Measurements from ENCODE around the gene MOV10L1. TPM values are rescaled to one million over a fixed set of nuclear protein-coding genes. Genes with fewer than 3 reads are reported as not detected.

The MOV10L1 gene
- total RNA-seq, 1 experiment from 2014 or later = 0.26 TPM

DNA sequence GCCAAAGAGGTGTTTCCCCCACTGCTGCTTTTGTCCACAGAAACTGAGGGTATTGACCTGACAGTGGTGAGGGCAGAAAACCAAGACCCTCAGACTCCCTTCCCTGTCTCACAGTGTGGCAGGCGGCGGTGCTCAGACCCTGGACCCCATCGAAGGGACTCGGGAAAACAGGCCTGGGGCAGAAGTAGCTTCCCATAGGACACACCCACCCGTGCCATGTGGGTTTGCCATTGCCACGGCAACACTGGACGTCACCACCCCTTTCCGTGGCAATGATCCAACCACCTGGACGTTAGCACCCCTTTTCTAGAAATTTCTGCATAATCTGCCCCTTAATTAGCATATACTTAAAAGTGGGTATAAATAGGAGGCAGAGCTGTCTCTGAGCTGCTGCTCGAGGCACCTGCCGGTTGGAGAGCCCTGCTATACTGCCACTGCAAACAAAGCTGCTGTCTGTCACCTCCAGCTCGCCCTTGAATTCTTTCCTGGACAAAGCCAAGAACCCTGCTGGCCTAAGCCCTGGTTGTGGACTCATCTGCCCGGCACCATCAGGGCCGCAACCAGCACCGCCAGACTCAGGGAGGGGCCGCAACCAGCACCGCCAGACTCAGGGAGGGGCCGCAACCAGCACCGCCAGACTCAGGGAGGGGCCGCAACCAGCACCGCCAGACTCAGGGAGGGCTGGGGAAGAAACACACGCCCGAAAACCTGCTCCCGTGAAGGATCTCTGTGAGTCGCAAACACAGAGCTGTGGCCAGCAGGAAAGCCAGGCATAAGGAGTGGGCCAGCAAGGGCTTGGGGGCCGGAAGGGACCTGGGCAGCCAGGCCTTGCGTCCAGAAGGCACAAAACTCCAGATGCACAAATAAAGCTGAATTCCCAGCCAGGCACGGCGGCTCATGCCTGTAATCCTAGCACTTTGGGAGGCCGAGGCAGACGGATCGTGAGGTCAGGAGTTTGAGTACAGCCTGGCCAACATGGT, 15.0 kb upstream of the MOV10L1 start:
- intact Hi-C loops (cut with micrococcal nuclease) = no loop called here
- ChIA-PET POLR2A (ENCODE audit: unreplicated experiment) (no interaction called here), CTCF (no interaction called here)
- H3K9ac ChIP-seq (ENCODE audit: low read length) = no peak overlapping the region
- no peaks in the 10 kb centered on the region for H3K9me2 ChIP-seq (replicated peaks; ENCODE audit: low read length)
- H3K27ac ChIP-seq (ENCODE audit: low read length) = no peak overlapping the region
- H3K79me2 ChIP-seq (ENCODE audit: low read length) = no peaks in the 10 kb centered on the region
- H2AFZ ChIP-seq (ENCODE audit: low read length) = no peak overlapping the region
- TF ChIP-seq EZH2 (IDR thresholded peaks at IDR 0.05; ENCODE audit: low read length, unreplicated experiment) (no peak), EZH2phosphoT487 (IDR thresholded peaks at IDR 0.05; ENCODE audit: borderline replicate concordance, low read length) (no peak)
- TF ChIP-seq, protein P1, sequence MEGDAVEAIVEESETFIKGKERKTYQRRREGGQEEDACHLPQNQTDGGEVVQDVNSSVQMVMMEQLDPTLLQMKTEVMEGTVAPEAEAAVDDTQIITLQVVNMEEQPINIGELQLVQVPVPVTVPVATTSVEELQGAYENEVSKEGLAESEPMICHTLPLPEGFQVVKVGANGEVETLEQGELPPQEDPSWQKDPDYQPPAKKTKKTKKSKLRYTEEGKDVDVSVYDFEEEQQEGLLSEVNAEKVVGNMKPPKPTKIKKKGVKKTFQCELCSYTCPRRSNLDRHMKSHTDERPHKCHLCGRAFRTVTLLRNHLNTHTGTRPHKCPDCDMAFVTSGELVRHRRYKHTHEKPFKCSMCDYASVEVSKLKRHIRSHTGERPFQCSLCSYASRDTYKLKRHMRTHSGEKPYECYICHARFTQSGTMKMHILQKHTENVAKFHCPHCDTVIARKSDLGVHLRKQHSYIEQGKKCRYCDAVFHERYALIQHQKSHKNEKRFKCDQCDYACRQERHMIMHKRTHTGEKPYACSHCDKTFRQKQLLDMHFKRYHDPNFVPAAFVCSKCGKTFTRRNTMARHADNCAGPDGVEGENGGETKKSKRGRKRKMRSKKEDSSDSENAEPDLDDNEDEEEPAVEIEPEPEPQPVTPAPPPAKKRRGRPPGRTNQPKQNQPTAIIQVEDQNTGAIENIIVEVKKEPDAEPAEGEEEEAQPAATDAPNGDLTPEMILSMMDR (conservative IDR thresholded peaks at IDR 0.05; ENCODE audit: low read depth, low read length) = no peak
- no peaks in the 10 kb centered on the region for H3K9me3 ChIP-seq (ENCODE audit: low read length)
- DNase-seq (no peak), ATAC-seq (no peak)
- no peak overlapping the region for H3K4me2 ChIP-seq (ENCODE audit: low read length)
- H3K4me3 ChIP-seq (ENCODE audit: low read length) = no peak overlapping the region
- BruUV-seq (replicated peaks) = no TSS peak
- no peaks in the 10 kb centered on the region for H3F3A ChIP-seq (ENCODE audit: low read length, unreplicated experiment)
- H3K27me3 ChIP-seq (ENCODE audit: low read length) = no peaks in the 10 kb centered on the region
- peaks cover 7% of the 10 kb centered on the region; the same call in 1 of the 2 replicates for H3K4me1 ChIP-seq (ENCODE audit: insufficient read depth, low read length)
- no peaks in the 10 kb centered on the region for H4K20me1 ChIP-seq (ENCODE audit: low read length)
- H3K36me3 ChIP-seq (ENCODE audit: low read depth, low read length) = no peaks in the 10 kb centered on the region

DNA sequence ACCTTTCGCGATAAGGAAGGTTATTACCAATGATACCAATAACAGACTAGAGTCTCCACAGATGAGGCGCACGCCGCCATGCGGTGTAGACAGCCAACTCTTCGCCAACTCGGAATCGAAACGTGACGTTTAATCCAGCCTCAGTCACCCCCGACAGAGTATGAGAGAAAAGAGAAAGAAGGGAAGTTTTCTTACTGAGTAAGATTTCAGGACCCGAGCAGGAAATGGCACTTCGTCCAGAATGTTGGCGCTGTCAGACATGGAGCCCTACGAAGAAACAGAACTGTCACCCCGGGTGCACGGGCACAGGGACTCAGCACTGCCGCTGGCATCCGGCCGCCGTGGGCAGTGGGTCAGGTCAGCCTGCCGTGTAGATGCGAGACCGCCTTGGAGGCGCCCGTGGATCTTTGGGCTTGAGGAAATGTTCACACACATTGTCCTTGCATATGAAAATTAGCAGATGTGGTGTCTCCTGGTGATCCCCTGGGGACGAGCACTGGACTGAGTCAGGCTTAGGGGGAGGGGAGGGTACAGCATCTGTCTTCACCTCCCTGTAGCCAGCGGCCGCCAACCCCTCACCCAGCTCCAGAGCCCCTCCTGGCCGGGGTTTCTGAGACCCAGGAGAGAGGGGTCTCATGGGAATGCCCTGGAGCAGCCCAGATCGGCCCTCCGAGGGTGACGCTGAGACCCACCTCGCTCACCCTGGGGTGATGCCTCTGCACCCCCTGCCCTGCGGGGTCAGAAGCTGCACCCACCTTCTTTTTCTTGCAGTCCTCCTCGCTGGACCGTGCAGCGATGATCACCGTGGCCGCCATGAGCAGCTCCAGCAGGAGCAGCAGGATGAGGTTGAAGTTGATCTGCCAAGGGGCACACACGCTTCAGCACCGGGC, 12.9 kb upstream of the MOV10L1 start:
- H3K9ac ChIP-seq (ENCODE audit: low read length) = no peak overlapping the region
- intact Hi-C loops (cut with micrococcal nuclease) = no loop called here
- CTCF ChIA-PET = no interaction called here
- no TSS peak for BruUV-seq (replicated peaks)
- H3F3A ChIP-seq (ENCODE audit: low read length, unreplicated experiment) = no peaks in the 10 kb centered on the region
- H3K36me3 ChIP-seq (ENCODE audit: low read depth, low read length) = no peaks in the 10 kb centered on the region
- no peaks in the 10 kb centered on the region for H3K4me1 ChIP-seq (ENCODE audit: insufficient read depth, low read length)
- no peak overlapping the region for H3K4me3 ChIP-seq (ENCODE audit: low read length)
- no peaks in the 10 kb centered on the region for H4K20me1 ChIP-seq (ENCODE audit: low read length)
- no peaks in the 10 kb centered on the region for H3K9me2 ChIP-seq (replicated peaks; ENCODE audit: low read length)
- no peak for ATAC-seq
- H3K9me3 ChIP-seq (ENCODE audit: low read length) = no peaks in the 10 kb centered on the region
- no peak overlapping the region for H3K27ac ChIP-seq (ENCODE audit: low read length)
- TF ChIP-seq, protein P1 (conservative IDR thresholded peaks at IDR 0.05; ENCODE audit: low read depth, low read length) = no peak
- TF ChIP-seq EZH2 (IDR thresholded peaks at IDR 0.05; ENCODE audit: low read length, unreplicated experiment) (no peak), EZH2phosphoT487 (IDR thresholded peaks at IDR 0.05; ENCODE audit: borderline replicate concordance, low read length) (no peak)
- H3K4me2 ChIP-seq (ENCODE audit: low read length) = no peak overlapping the region
- H3K79me2 ChIP-seq (ENCODE audit: low read length) = no peaks in the 10 kb centered on the region
- no peak overlapping the region for H2AFZ ChIP-seq (ENCODE audit: low read length)
- no peak for DNase-seq
- H3K27me3 ChIP-seq (ENCODE audit: low read length) = no peaks in the 10 kb centered on the region
- POLR2A ChIA-PET (ENCODE audit: unreplicated experiment) = no interaction called here
